ENCODE measurements around the gene RRP8. TPM values are rescaled to one million over a fixed set of nuclear protein-coding genes. Genes with fewer than 3 reads are reported as not detected.

The RRP8 gene
- total and polyA plus RNA-seq, 10 of the 15 experiments (the other 5 are each of a cell fraction or from before 2014, with no cell fraction given), result 4.7 to 51.2 (median 23.9) TPM

DNA sequence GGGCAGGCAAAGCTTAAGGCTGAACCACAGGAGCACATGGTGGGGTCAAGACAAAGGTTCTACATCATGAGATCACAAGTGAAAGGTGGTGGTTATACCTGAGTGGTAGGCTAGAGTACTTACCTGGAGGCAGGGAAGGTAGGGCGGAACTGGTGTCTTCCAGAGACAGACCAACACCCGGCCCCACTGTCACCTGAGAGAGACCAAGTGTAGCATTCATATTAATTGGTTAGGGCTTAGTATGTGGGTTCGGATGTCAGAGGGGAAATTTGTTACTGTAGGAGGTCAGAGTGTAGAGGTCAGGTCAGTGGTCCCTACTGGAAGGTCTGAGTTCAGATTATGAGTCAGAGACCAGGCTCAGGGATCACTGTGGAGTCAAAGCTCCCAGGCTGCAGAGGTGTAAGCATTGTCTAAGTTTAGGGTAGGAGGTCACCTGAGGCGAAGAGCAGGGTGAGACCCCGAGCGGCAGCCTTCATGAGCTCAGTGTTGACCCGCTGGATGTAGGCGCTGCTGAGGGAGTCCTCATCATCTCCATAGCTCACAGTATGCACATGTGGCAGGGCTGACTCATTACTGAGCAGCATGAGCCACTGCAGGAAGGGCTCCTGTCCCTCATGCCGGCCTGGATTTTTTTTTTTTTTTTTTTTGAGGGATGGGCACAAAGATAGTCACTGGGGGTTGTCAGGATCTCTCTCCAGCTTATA lies 12.6 kb upstream of the RRP8 start (continued):
- TF ChIP-seq CREM (IDR thresholded peaks at IDR 0.05; ENCODE audit: low read depth) (no peak), POLR2A (IDR thresholded peaks at IDR 0.05; ENCODE audit: low read depth, low read length) (no peak)

GRCh38 chr11:6615046-6615445 lies 11.6 kb upstream of the RRP8 start:
- Histone ChIP-seq H2AFZ (ENCODE audit: control insufficient read depth, low read depth, low read length) (no peak overlapping the region), H3K27me3 (replicated peaks in 1 of 2; ENCODE audit: control insufficient read depth in 2 of 2, insufficient read depth in 2 of 2, low read length in 1 of 2) (no peaks in the 10 kb centered on the region), H3K4me2 (ENCODE audit: control insufficient read depth, insufficient read depth) (no peak overlapping the region), H4K20me1 (ENCODE audit: control insufficient read depth, insufficient read depth) (no peaks in the 10 kb centered on the region), H3K79me2 (ENCODE audit: control insufficient read depth, insufficient read depth, low read length) (peaks cover 24% of the 10 kb centered on the region), H3K9ac (ENCODE audit: control insufficient read depth, insufficient read depth, low read length) (no peak overlapping the region), H3K9me3 (replicated peaks; ENCODE audit: control insufficient read depth, insufficient read depth, low read length) (no peaks in the 10 kb centered on the region), H3K4me1 (ENCODE audit: control insufficient read depth, insufficient read depth, low read length) (peaks cover 21% of the 10 kb centered on the region), H3K4me3 (no peak overlapping the region), H3K27ac (ENCODE audit: control insufficient read depth, insufficient read depth) (no peak overlapping the region), H3K36me3 (ENCODE audit: control insufficient read depth in 2 of 2, insufficient read depth in 2 of 2, low read length in 1 of 2) (peaks cover 4 to 17% of the 10 kb centered on the region in 2 experiments)
- ChIA-PET CTCF (no interaction called here), RAD21 (ENCODE audit: unreplicated experiment) (no interaction called here), POLR2A (no interaction called here), SMC1A (ENCODE audit: uncharacterized antibody, unreplicated experiment) (no interaction called here)
- in situ Hi-C loops (cut with MboI) (loop anchor here (10.0 kb wide), 1 partner anchor 910 kb away; no protein-coding TSS in a partner anchor), intact Hi-C loops (cut with micrococcal nuclease; ENCODE audit: unreplicated experiment) (loop anchor here (10.0 kb wide), 1 partner anchor 910 kb away; no protein-coding TSS in a partner anchor)
- BruUV-seq (replicated peaks), result no TSS peak
- ATAC-seq, result no peak
- no peak for FAIRE-seq
- no peak for DNase-seq (ENCODE audit: low read depth, low spot score)
- WGBS (ENCODE audit: insufficient coverage, insufficient replicate concordance, low lambda C conversion rate, missing lambda C conversion rate), result 88% methylated on average over 5 of the region's 5 CpGs
- TF ChIP-seq FOS (IDR thresholded peaks at IDR 0.05; ENCODE audit: borderline replicate concordance, extremely low read depth, insufficient read length), result no peak
- TF ChIP-seq NR2C1 (IDR thresholded peaks at IDR 0.05), result no peak
- no peak for TF ChIP-seq EP300 (IDR thresholded peaks at IDR 0.05; ENCODE audit: borderline replicate concordance in 1 of 2, control insufficient read depth in 1 of 2, low read depth in 2 of 2, low read length in 2 of 2)
- no peak for TF ChIP-seq IKZF1 (conservative IDR thresholded peaks at IDR 0.05)
- TF ChIP-seq, protein P1, sequence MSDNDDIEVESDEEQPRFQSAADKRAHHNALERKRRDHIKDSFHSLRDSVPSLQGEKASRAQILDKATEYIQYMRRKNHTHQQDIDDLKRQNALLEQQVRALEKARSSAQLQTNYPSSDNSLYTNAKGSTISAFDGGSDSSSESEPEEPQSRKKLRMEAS (IDR thresholded peaks at IDR 0.05; ENCODE audit: low read depth, low read length), result no peak
- no peak for TF ChIP-seq USF1 (IDR thresholded peaks at IDR 0.05; ENCODE audit: borderline replicate concordance, extremely low read length, insufficient read depth, low read depth, low read length)
- TF ChIP-seq SMC3 (IDR thresholded peaks at IDR 0.05; ENCODE audit: borderline replicate concordance, low read length), result no peak
- TF ChIP-seq E2F8 (IDR thresholded peaks at IDR 0.05; ENCODE audit: low read depth, partially characterized antibody), result no peak
- TF ChIP-seq PML (IDR thresholded peaks at IDR 0.05; ENCODE audit: low read length), result no peak
- TF ChIP-seq ESRRA (IDR thresholded peaks at IDR 0.05; ENCODE audit: low read length), result no peak
- TF ChIP-seq E2F4 (IDR thresholded peaks at IDR 0.05; ENCODE audit: low read depth, low read length), result no peak
- TF ChIP-seq POLR2AphosphoS2 (IDR thresholded peaks at IDR 0.05; ENCODE audit: low read depth, low read length), result no peak

All from GM12878 (cell line).